ENCODE data around the gene CDH24. TPM values are rescaled to one million over a fixed set of nuclear protein-coding genes. Genes with fewer than 3 reads are reported as not detected.
A peak's percentile ranks its signal among the peaks of the same experiment; 100 is the strongest.

CDH24 gene
- total and polyA plus RNA-seq, 2 experiments from 2014 or later, result 1.5 to 3.8 TPM

DNA sequence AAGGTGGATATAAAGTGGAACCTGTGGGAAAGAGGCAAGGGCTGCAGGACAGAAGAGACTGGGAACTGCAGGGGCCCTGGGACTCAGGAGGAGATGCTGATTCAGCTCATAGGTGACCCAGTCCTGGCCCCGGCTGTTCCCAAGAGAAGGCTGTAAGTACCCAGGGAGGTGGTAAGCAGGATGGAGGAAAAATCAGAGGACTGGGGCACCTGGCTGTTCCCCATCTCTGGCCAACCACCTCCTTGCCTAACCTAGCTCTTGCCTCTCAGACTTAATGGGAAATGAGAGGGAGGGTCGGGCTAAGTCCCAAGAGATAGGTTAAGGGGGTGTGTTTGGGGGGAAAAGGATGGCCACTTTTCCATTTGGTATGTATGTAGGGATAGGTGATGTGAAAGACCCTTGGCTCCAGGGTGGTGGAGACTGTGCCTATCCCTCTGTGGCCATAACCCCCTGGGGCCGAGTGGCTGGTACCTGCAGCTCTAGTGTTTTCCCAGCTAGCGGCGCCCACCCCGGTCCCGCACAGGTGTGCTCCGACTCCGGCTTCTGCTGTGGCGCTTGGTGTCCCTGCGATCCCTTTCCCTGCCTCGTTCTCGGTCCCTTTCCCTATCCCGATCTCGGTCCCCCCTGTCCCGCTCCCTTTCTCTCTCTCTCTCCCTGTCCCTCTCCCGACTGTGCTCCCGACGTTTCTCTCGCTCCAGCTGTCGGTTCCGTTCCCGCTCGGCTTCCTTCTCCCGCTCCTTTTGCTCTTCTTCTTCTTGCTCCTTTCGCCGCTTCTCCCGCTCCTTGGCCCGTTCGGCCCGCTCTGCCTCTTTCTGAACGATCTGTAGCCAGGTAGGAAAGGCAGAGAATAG lies 1.6 kb upstream of the CDH24 start:
- H4K20me1 ChIP-seq (ENCODE audit: insufficient read depth), result no peaks in the 10 kb centered on the region
- no peak for DNase-seq
- H3K79me2 ChIP-seq (ENCODE audit: insufficient read depth), result peaks cover 29% of the 10 kb centered on the region
- WGBS, 2 experiments (ENCODE audit: low coverage in 1 of 2, low lambda C conversion rate in 2 of 2, missing lambda C conversion rate in 2 of 2), result 84 to 88% methylated on average over 29 to 32 of the region's 32 CpGs
- no peak overlapping the region for H3K9ac ChIP-seq
- no peaks in the 10 kb centered on the region for H3K9me2 ChIP-seq (ENCODE audit: insufficient read depth)
- peaks cover 24% of the 10 kb centered on the region for H3K4me1 ChIP-seq (ENCODE audit: insufficient read depth)
- no peaks in the 10 kb centered on the region for H3K9me3 ChIP-seq (ENCODE audit: low read depth)
- H3K4me2 ChIP-seq (ENCODE audit: unreplicated experiment), result no peak overlapping the region
- no peak overlapping the region for H3K27ac ChIP-seq
- H3K27me3 ChIP-seq (replicated peaks; ENCODE audit: insufficient read depth), result no peaks in the 10 kb centered on the region
- no peak overlapping the region for H3K4me3 ChIP-seq
- H2AFZ ChIP-seq, result no peak overlapping the region
- H3F3A ChIP-seq (ENCODE audit: insufficient read depth), result peaks cover 39% of the 10 kb centered on the region
- in situ Hi-C loops (cut with MboI), result no loop called here
- H3K36me3 ChIP-seq (ENCODE audit: low read depth), result peaks cover 32% of the 10 kb centered on the region
- TF ChIP-seq EZH2phosphoT487 (IDR thresholded peaks at IDR 0.05; ENCODE audit: insufficient read depth, low read depth) (no peak), EZH2 (IDR thresholded peaks at IDR 0.05; ENCODE audit: insufficient read depth, poor library complexity, severe bottlenecking) (no peak)

DNA sequence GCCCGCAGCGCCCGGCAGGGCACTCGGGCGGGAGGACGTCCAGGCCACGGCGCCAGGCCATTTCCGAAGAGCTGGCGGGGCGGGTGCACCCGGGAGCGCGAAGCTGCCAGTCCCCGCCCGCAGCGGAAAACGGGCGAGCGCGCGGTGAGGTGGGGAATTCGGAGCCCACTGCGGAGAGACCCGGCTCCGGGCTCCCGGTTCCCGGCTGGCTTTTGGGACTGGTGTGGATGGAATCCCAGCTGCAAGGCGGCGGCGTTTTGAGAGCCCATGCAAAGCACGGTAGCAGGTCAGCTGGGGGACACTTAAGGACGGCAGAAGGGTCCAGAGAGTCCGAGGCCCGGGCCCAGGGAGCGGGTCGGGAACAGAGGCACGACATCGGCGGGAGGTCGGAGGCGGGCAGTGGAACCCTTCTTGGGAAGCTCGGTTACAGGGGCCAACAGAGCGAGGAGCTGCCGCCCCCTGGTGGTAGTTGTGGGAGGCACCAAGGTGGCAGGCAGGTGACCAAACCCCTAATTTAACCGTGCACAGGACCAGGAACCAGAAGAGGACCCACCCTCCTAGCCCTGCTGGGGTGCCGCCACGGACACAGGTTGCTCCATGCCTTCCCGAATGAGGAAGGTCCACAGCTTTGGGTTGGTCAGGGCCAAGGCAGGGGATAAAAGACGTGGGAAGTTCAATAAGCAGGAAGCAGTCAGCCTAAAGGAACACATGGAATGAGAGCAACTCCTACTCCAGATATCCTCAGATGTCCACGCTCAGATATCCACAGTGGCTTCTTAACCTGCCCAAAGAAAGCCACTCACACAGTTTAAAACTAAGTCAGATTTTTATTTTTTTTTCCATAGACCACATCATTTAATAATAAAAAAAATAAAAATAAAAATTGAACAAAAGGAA lies 685 bp upstream of the CDH24 start:
- H3K9me2 ChIP-seq (ENCODE audit: insufficient read depth), result no peaks in the 10 kb centered on the region
- H3K9ac ChIP-seq, result peak overlapping the region; percentile 68
- TF ChIP-seq EZH2 (IDR thresholded peaks at IDR 0.05; ENCODE audit: insufficient read depth, poor library complexity, severe bottlenecking) (no peak), EZH2phosphoT487 (IDR thresholded peaks at IDR 0.05; ENCODE audit: insufficient read depth, low read depth) (no peak)
- peak overlapping the region; percentile 72 for H3K4me3 ChIP-seq
- H3K4me1 ChIP-seq (ENCODE audit: insufficient read depth), result peaks cover 24% of the 10 kb centered on the region
- 1 to 2% methylated on average over 42 to 43 of the region's 51 CpGs for WGBS, 2 experiments (ENCODE audit: low coverage in 1 of 2, low lambda C conversion rate in 2 of 2, missing lambda C conversion rate in 2 of 2)
- peaks cover 30% of the 10 kb centered on the region for H3F3A ChIP-seq (ENCODE audit: insufficient read depth)
- no peaks in the 10 kb centered on the region for H4K20me1 ChIP-seq (ENCODE audit: insufficient read depth)
- H3K9me3 ChIP-seq (ENCODE audit: low read depth), result no peaks in the 10 kb centered on the region
- peak; percentile 89 for DNase-seq
- H3K79me2 ChIP-seq (ENCODE audit: insufficient read depth), result peaks cover 21% of the 10 kb centered on the region
- peaks cover 23% of the 10 kb centered on the region for H3K36me3 ChIP-seq (ENCODE audit: low read depth)
- in situ Hi-C loops (cut with MboI), result no loop called here
- peak overlapping the region; percentile 51 for H2AFZ ChIP-seq
- H3K4me2 ChIP-seq (ENCODE audit: unreplicated experiment), result peak overlapping the region; percentile 84
- H3K27ac ChIP-seq, result peak overlapping the region; percentile 39; the same call in 1 of the 2 replicates
- no peaks in the 10 kb centered on the region for H3K27me3 ChIP-seq (replicated peaks; ENCODE audit: insufficient read depth)

DNA sequence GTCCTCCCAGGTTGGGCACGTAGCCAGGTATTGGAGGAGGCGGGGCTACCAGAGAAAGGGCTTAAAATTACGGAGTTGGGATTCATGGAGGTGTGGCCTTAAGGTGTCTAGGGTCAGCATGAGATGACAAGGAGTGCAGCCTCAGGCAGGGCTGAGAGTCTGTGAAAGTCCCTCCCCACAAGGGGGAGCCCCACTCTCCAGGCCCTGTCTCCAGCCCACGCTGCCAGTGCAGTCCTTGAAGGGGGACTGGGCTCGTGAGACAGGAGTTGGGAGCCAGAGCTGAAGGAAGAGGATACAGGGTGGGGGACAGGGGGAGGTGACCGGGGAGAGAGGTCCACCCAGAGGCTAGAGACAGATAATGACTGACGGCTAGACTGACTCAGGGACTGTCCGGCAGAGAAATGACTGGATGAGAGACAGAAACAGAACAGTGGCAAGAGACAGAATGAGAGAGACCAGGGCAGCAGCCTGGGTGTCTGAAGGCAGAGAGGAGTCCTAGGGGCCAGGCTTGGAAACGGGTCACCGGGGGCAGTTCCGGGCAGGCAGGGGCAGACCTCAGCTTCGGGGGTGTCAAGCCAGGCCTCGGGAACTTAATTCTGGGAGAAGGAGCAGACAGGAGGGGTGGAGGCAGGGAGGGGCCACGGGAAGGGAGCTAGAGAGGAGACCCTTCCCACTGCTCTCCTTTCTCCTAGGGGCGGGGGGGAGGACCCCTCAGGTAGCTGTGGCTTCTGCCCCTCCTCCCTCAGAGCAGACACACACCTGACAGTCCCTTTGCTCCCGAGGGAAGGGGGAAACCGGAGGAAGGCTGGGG lies 970 bp downstream of the CDH24 start:
- 15 to 17% methylated on average over 15 to 17 of the region's 17 CpGs for WGBS, 2 experiments (ENCODE audit: low coverage in 1 of 2, low lambda C conversion rate in 2 of 2, missing lambda C conversion rate in 2 of 2)
- peak; percentile 81 for DNase-seq
- Histone ChIP-seq H4K20me1 (ENCODE audit: insufficient read depth) (no peaks in the 10 kb centered on the region), H3K9me2 (ENCODE audit: insufficient read depth) (no peaks in the 10 kb centered on the region), H3K36me3 (ENCODE audit: low read depth) (peaks cover 15% of the 10 kb centered on the region; the same call in 1 of the 2 replicates), H3K4me2 (ENCODE audit: unreplicated experiment) (peak overlapping the region; percentile 76), H3K4me1 (ENCODE audit: insufficient read depth) (peaks cover 10% of the 10 kb centered on the region), H3K79me2 (ENCODE audit: insufficient read depth) (peaks cover 14% of the 10 kb centered on the region; the same call in 1 of the 2 replicates), H3K27ac (no peak overlapping the region), H3K4me3 (peak overlapping the region; percentile 72), H3K27me3 (replicated peaks; ENCODE audit: insufficient read depth) (no peaks in the 10 kb centered on the region), H3F3A (ENCODE audit: insufficient read depth) (peaks cover 22% of the 10 kb centered on the region), H2AFZ (peak overlapping the region; percentile 63), H3K9me3 (ENCODE audit: low read depth) (no peaks in the 10 kb centered on the region), H3K9ac (peak overlapping the region; percentile 62; the same call in 1 of the 2 replicates)
- in situ Hi-C loops (cut with MboI), result no loop called here
- TF ChIP-seq EZH2 (IDR thresholded peaks at IDR 0.05; ENCODE audit: insufficient read depth, poor library complexity, severe bottlenecking) (no peak), EZH2phosphoT487 (IDR thresholded peaks at IDR 0.05; ENCODE audit: insufficient read depth, low read depth) (no peak)

Data from GM23248 (cell line).